ENCODE data around the gene KRT79.

DNA sequence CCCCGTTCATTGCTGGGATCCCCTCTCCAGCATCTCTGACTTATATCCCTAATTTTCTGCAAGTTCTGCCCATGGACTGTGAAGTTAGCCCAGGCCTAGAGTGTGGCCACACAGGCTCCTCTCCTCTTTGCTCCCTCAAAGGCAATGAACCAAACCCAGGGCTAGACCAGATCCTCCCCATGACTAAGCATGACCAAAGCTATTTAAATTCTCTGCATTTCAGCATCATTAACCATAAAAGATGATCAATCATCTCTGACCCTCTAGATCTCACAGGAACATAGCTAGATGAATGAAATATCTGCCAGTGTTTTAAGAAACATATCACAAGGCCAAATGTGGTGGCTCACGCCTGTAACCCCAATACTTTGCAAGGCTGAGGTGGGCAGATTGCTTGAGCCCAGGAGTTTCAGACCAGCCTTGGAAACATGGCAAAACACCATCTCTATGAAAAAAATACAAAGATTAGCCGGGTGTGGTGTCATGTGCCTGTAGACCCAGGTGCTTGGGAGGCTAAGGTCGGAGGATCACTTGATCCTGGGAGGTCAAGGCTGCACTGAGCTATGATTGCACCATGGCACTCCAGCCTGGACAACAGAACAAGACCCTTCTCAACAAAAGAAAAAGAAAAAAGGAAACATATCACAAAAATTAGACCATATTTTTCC, 36.0 kb downstream of the KRT79 start:
- no peak for TF ChIP-seq CTCF (conservative IDR thresholded peaks at IDR 0.05 in 1 of 2, IDR thresholded peaks at IDR 0.05 in 1 of 2; ENCODE audit: extremely low read depth in 1 of 2, insufficient read depth in 1 of 2, low read depth in 1 of 2, low read length in 2 of 2)
- TF ChIP-seq EZH2 (IDR thresholded peaks at IDR 0.05; ENCODE audit: borderline replicate concordance, low read length), result no peak

Measured in mammary epithelial cell (primary cell).